RWPE2 (cell line): Measurements from ENCODE around the gene HDHD2.

Experiments used
- ATAC-seq: fragments of 200-7000 bp; cut with Tn5 transposase; 3 replicates; pipeline ENCODE4 v1.9.1; 2021; ENCODE audit warnings: low read depth
- DNase-seq: peaks from one replicate; pipeline ENCODE4 v3.0.0-alpha.2; 2020; ENCODE audit warnings: low spot score
- H3K27ac ChIP-seq: fragments of 450-650 bp; 2 replicates; pipeline ENCODE4 v1.5.1; 2017; ENCODE audit warnings: mild to moderate bottlenecking; ENCODE audit not compliant: poor library complexity, severe bottlenecking
- H3K27me3 ChIP-seq: fragments of 250-450 bp; sonication (Bioruptor Pico); 2 replicates; pipeline ENCODE4 v1.5.1; 2021; ENCODE audit warnings: mild to moderate bottlenecking, moderate library complexity; ENCODE audit not compliant: insufficient read depth, poor library complexity, severe bottlenecking
- H3K36me3 ChIP-seq: fragments of 250-450 bp; sonication (Bioruptor Pico); 2 replicates; pipeline ENCODE4 v1.5.1; 2020; ENCODE audit warnings: low read depth, mild to moderate bottlenecking, moderate library complexity
- H3K4me1 ChIP-seq: fragments of 250-450 bp; sonication (Bioruptor Pico); 2 replicates; pipeline ENCODE4 v1.5.1; 2021; ENCODE audit warnings: mild to moderate bottlenecking, moderate library complexity; ENCODE audit not compliant: insufficient read depth, poor library complexity, severe bottlenecking
- H3K4me3 ChIP-seq: fragments of 250-450 bp; sonication (Bioruptor Pico); 2 replicates; pipeline ENCODE4 v1.5.1; 2021; ENCODE audit warnings: mild to moderate bottlenecking, moderate library complexity; ENCODE audit not compliant: severe bottlenecking
- H3K9me3 ChIP-seq: fragments of 250-450 bp; sonication (Bioruptor Pico); 2 replicates; pipeline ENCODE4 v1.5.1; 2021; ENCODE audit warnings: mild to moderate bottlenecking, moderate library complexity; ENCODE audit not compliant: severe bottlenecking
- TF ChIP-seq, protein P1 (sequence below): fragments of 450-650 bp; IDR thresholded peaks from one replicate; pipeline ENCODE4 v1.5.1; 2017; ENCODE audit warnings: mild to moderate bottlenecking, moderate library complexity; ENCODE audit not compliant: poor library complexity, severe bottlenecking

Gene HDHD2

GRCh38 chr18:47113796-47114540 lies 36.3 kb downstream of the HDHD2 start:
- no peak for DNase-seq
- Histone ChIP-seq H3K4me1 (no peaks in the 10 kb centered on the region), H3K27ac (no peak overlapping the region), H3K27me3 (no peaks in the 10 kb centered on the region), H3K36me3 (peaks cover 37% of the 10 kb centered on the region), H3K4me3 (no peak overlapping the region), H3K9me3 (no peaks in the 10 kb centered on the region)
- TF ChIP-seq, protein P1, sequence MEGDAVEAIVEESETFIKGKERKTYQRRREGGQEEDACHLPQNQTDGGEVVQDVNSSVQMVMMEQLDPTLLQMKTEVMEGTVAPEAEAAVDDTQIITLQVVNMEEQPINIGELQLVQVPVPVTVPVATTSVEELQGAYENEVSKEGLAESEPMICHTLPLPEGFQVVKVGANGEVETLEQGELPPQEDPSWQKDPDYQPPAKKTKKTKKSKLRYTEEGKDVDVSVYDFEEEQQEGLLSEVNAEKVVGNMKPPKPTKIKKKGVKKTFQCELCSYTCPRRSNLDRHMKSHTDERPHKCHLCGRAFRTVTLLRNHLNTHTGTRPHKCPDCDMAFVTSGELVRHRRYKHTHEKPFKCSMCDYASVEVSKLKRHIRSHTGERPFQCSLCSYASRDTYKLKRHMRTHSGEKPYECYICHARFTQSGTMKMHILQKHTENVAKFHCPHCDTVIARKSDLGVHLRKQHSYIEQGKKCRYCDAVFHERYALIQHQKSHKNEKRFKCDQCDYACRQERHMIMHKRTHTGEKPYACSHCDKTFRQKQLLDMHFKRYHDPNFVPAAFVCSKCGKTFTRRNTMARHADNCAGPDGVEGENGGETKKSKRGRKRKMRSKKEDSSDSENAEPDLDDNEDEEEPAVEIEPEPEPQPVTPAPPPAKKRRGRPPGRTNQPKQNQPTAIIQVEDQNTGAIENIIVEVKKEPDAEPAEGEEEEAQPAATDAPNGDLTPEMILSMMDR = no peak
- ATAC-seq = no peak

- no peaks in the 10 kb centered on the region for H3K27me3 ChIP-seq
- ATAC-seq (no peak), DNase-seq (no peak)
- TF ChIP-seq, protein P1 = no peak
- H3K36me3 ChIP-seq = peaks cover 37% of the 10 kb centered on the region
- H3K4me1 ChIP-seq = no peaks in the 10 kb centered on the region
- no peaks in the 10 kb centered on the region for H3K9me3 ChIP-seq
- no peak overlapping the region for H3K4me3 ChIP-seq
- no peak overlapping the region for H3K27ac ChIP-seq
Observed at GRCh38 chr18:47110492-47111274, 39.6 kb downstream of the HDHD2 start.

DNA sequence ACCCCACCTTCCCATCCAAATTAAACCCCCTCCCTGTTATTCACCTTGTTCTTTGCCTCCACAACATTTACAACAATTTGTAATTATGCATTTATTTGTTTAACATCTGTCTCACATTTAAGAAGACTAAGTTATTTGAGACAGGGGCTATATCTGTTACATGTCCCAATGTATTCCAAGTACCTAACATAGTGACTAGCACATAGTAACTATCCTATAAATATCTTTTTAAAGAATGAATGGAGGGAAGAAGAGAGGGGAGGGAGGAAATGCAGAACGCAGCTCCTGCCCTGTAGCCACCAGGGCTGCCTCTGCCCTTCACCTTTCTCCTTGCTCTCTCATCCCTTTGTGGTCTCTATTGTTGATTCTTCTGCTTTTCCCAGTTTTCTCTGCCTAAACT lies 40.6 kb downstream of the HDHD2 start:
- TF ChIP-seq, protein P1 = no peak
- Histone ChIP-seq H3K27ac (no peak overlapping the region), H3K36me3 (peaks cover 30% of the 10 kb centered on the region), H3K4me1 (no peaks in the 10 kb centered on the region), H3K4me3 (no peak overlapping the region), H3K9me3 (no peaks in the 10 kb centered on the region), H3K27me3 (no peaks in the 10 kb centered on the region)
- DNase-seq (no peak), ATAC-seq (no peak)

DNA sequence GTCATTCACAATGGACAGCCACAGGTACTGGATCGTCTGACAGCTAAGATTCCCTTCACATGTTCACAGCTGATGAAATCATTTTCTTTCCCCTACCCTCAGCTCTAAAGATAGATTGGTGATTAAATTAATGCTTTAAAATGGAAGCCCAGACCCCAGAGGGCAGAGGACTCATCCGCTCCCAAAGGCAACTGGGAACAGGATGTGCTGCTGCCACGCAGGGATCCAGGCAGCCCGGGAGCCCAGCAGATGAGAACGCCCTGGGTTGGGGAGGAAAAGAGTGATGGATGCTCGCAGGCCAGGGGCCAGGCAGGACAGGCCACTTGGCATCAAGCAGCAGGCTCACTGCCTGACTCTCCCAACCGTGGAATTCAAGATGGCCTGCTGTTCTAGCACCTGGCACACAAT lies 41.3 kb downstream of the HDHD2 start:
- no peaks in the 10 kb centered on the region for H3K9me3 ChIP-seq
- H3K4me3 ChIP-seq = no peak overlapping the region
- H3K27me3 ChIP-seq = no peaks in the 10 kb centered on the region
- TF ChIP-seq, protein P1 = no peak
- no peaks in the 10 kb centered on the region for H3K4me1 ChIP-seq
- DNase-seq (no peak), ATAC-seq (no peak)
- no peak overlapping the region for H3K27ac ChIP-seq
- H3K36me3 ChIP-seq = peaks cover 29% of the 10 kb centered on the region

GRCh38 chr18:47108373-47108772 lies 41.9 kb downstream of the HDHD2 start:
- TF ChIP-seq, protein P1 = no peak
- no peaks in the 10 kb centered on the region for H3K4me1 ChIP-seq
- H3K27ac ChIP-seq = no peak overlapping the region
- ATAC-seq (no peak), DNase-seq (no peak)
- H3K4me3 ChIP-seq = no peak overlapping the region
- H3K9me3 ChIP-seq = no peaks in the 10 kb centered on the region
- H3K27me3 ChIP-seq = no peaks in the 10 kb centered on the region
- peaks cover 27% of the 10 kb centered on the region for H3K36me3 ChIP-seq
